CD4-positive, alpha-beta T cell (primary cell): Measurements from ENCODE around the gene NOX4. TPM values are rescaled to one million over a fixed set of nuclear protein-coding genes. Genes with fewer than 3 reads are reported as not detected.
"Not testable (repeated sequence)": the region's sequence is repeated elsewhere in the genome, so short reads cannot be mapped to it uniquely, and the experiment has no call there.

Experiments
- ATAC-seq: fragments of 200-7000 bp; cut with Tn5 transposase; one replicate; pipeline ENCODE4 v1.10.0; 2022; ENCODE audit warnings: mild to moderate bottlenecking; ENCODE audit not compliant: poor library complexity
- CTCF ChIA-PET: fragments of 350-600 bp; sonication (Branson Sonifier 250); formaldehyde crosslinking; loops from one replicate; lab custom pipeline; 2021; ENCODE audit warnings: antibody characterized with exemption, inconsistent platforms; lab: Charles Lee
- POLR2A ChIA-PET: fragments of 350-600 bp; sonication (Branson Sonifier 250); formaldehyde crosslinking; loops from one replicate; lab custom pipeline; 2021; ENCODE audit warnings: antibody characterized with exemption, inconsistent platforms; lab: Charles Lee
- DNase-seq, 14 experiments: peaks; one replicate each; pipeline ENCODE4 v3.0.0-alpha.2; 2013 to 2020; ENCODE audit warnings: mixed read lengths in 2 of 14
- H3K27ac ChIP-seq, 2 donors: one replicate each; pipeline versions ENCODE4 v1.5.1 to v1.7.0; 2013; ENCODE audit warnings: low read length in 2 of 2, low read depth in 1 of 2, mild to moderate bottlenecking in 1 of 2
- H3K27me3 ChIP-seq, 2 experiments: 1 replicate in 1 of 2; 2 replicates in 1 of 2; pipeline versions ENCODE4 v1.6.1 to v1.7.0; 2013; ENCODE audit warnings: low read length in 2 of 2, control low read depth in 1 of 2, mild to moderate bottlenecking in 1 of 2, moderate library complexity in 1 of 2; ENCODE audit not compliant: insufficient read depth in 2 of 2, control insufficient read depth in 1 of 2
- H3K36me3 ChIP-seq: one replicate; pipeline ENCODE4 v1.6.1; 2013; ENCODE audit warnings: low read length, control low read depth; ENCODE audit not compliant: insufficient read depth
- H3K4me1 ChIP-seq: one replicate; pipeline ENCODE4 v1.6.1; 2013; ENCODE audit warnings: low read length, control low read depth; ENCODE audit not compliant: insufficient read depth
- H3K4me3 ChIP-seq: one replicate; pipeline ENCODE4 v1.5.1; 2013; ENCODE audit warnings: mild to moderate bottlenecking, low read length, moderate library complexity
- H3K9me3 ChIP-seq, 2 experiments: 1 replicate in 1 of 2; 2 replicates in 1 of 2; pipeline versions ENCODE4 v1.6.1 to v1.7.0; 2013; ENCODE audit warnings: low read length in 2 of 2, mild to moderate bottlenecking in 2 of 2, control low read depth in 1 of 2, moderate library complexity in 1 of 2; ENCODE audit not compliant: control insufficient read depth in 1 of 2, insufficient read depth in 1 of 2
- H3K27ac Mint-ChIP-seq: one replicate; pipeline ENCODE4 v1.8.0; 2020; ENCODE audit warnings: mixed read lengths
- H3K27me3 Mint-ChIP-seq: one replicate; pipeline ENCODE4 v1.8.0; 2021; ENCODE audit warnings: mixed read lengths
- H3K36me3 Mint-ChIP-seq: one replicate; pipeline ENCODE4 v1.8.0; 2021; ENCODE audit warnings: low read depth, mixed read lengths
- H3K4me1 Mint-ChIP-seq: one replicate; pipeline ENCODE4 v1.8.0; 2021; ENCODE audit warnings: low read depth, mixed read lengths
- H3K4me3 Mint-ChIP-seq: one replicate; pipeline ENCODE4 v1.8.0; 2020; ENCODE audit warnings: mild to moderate bottlenecking, mixed read lengths
- H3K9me3 Mint-ChIP-seq: one replicate; pipeline ENCODE4 v1.8.0; 2020; ENCODE audit warnings: mixed read lengths
- intact Hi-C, 2 experiments: fragments of 100-400 bp; cut with DNase I in 1 of 2; cut with micrococcal nuclease in 1 of 2; formaldehyde crosslinking; loops; one replicate each; pipeline versions ENCODE4 v1.15.1 to v1.9.0; 2023 to 2025; cut with DNase I, micrococcal nuclease
- total RNA-seq, 174 experiments: library from RNA in 2 of 174; stranded (reverse) in 2 of 174; gene quantifications; one replicate each; pipeline ENCODE4 v1.2.3 and lab custom pipeline; 2021 to 2026
- TF ChIP-seq, protein P1 (sequence below): fragments of 200-600 bp; IDR thresholded peaks from one replicate; pipeline ENCODE4 v1.8.0; 2022; ENCODE audit warnings: antibody characterized with exemption, mild to moderate bottlenecking

Gene NOX4
- total RNA-seq, 2 experiments from 2014 or later, result not detected

GRCh38 chr11:89433278-89433677 is 57.9 kb downstream of the NOX4 start:
- Mint-ChIP-seq H3K27ac (no peak overlapping the region), H3K9me3 (no peaks in the 10 kb centered on the region), H3K27me3 (no peaks in the 10 kb centered on the region), H3K36me3 (no peaks in the 10 kb centered on the region), H3K4me1 (no peaks in the 10 kb centered on the region), H3K4me3 (no peak overlapping the region)
- Histone ChIP-seq H3K27me3 (no peaks in the 10 kb centered on the region), H3K36me3 (no peaks in the 10 kb centered on the region), H3K27ac (no peak overlapping the region), H3K4me3 (no peak overlapping the region), H3K4me1 (no peaks in the 10 kb centered on the region), H3K9me3 (no peaks in the 10 kb centered on the region)
- ChIA-PET CTCF (no interaction called here), POLR2A (no interaction called here)
- TF ChIP-seq, protein P1, sequence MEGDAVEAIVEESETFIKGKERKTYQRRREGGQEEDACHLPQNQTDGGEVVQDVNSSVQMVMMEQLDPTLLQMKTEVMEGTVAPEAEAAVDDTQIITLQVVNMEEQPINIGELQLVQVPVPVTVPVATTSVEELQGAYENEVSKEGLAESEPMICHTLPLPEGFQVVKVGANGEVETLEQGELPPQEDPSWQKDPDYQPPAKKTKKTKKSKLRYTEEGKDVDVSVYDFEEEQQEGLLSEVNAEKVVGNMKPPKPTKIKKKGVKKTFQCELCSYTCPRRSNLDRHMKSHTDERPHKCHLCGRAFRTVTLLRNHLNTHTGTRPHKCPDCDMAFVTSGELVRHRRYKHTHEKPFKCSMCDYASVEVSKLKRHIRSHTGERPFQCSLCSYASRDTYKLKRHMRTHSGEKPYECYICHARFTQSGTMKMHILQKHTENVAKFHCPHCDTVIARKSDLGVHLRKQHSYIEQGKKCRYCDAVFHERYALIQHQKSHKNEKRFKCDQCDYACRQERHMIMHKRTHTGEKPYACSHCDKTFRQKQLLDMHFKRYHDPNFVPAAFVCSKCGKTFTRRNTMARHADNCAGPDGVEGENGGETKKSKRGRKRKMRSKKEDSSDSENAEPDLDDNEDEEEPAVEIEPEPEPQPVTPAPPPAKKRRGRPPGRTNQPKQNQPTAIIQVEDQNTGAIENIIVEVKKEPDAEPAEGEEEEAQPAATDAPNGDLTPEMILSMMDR, result no peak
- intact Hi-C loops, result no loop called here
- no peak for DNase-seq
- no peak for ATAC-seq

DNA sequence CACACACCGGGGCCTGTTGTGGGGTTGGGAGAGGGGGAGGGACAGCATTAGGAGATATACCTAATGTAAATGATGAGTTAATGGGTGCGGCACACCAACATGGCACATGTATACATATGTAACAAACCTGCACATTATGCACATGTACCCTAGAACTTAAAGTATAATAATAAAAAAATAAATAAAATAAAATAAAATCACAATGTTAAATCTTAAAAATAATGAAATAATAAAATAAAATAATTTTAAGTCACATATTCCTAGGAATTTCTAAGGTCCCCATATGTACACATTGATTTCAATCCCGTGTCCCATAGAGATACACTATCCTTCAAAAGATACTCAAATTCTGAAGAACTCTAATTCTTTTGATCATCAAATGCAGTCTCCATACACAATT is 59.0 kb downstream of the NOX4 start:
- not testable (repeated sequence) for H3K9me3 Mint-ChIP-seq, H3K36me3 Mint-ChIP-seq

GRCh38 chr11:89426501-89426900 is 64.7 kb downstream of the NOX4 start:
- H3K9me3 ChIP-seq, CTCF ChIA-PET, H3K27ac Mint-ChIP-seq, H3K4me1 ChIP-seq, H3K4me3 ChIP-seq, DNase-seq, H3K36me3 Mint-ChIP-seq, H3K4me1 Mint-ChIP-seq, intact Hi-C loops, ATAC-seq, H3K27ac ChIP-seq, POLR2A ChIA-PET, H3K9me3 Mint-ChIP-seq, H3K27me3 Mint-ChIP-seq, H3K4me3 Mint-ChIP-seq, H3K36me3 ChIP-seq, H3K27me3 ChIP-seq: not testable (repeated sequence)

More for the DNA sequence above, 59.0 kb downstream of the NOX4 start:
- CTCF ChIA-PET, H3K4me1 ChIP-seq, H3K27me3 ChIP-seq, H3K27me3 Mint-ChIP-seq, ATAC-seq, POLR2A ChIA-PET, H3K9me3 ChIP-seq, H3K36me3 ChIP-seq, DNase-seq, intact Hi-C loops, H3K27ac ChIP-seq, H3K27ac Mint-ChIP-seq, H3K4me1 Mint-ChIP-seq, H3K4me3 Mint-ChIP-seq, H3K4me3 ChIP-seq: not testable (repeated sequence)

DNA sequence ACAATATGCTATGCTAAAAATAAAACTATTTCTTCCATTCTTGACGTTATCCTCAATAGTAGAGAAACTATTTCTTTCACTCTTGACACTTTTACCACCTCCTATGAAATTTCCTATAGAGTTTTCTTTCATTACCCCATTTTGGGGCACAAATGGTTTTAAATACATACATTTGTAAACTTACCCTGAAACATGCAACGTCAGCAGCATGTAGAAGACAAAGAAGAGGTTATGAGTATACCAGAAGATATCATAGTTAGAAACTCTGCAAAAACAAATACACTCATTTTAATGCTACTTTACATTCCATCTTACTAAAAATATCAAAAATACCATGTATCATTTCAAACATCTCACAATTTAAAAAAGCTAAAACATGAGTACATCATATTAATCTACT is 69.5 kb downstream of the NOX4 start:
- DNase-seq, result no peak
- Histone ChIP-seq H3K36me3 (no peaks in the 10 kb centered on the region), H3K4me3 (no peak overlapping the region), H3K9me3 (peaks cover 0 to 6% of the 10 kb centered on the region in 2 experiments), H3K27ac (no peak overlapping the region), H3K27me3 (no peaks in the 10 kb centered on the region), H3K4me1 (no peaks in the 10 kb centered on the region)
- no peaks in the 10 kb centered on the region for H3K27me3 Mint-ChIP-seq
- no peak for ATAC-seq
- intact Hi-C loops, result no loop called here
- ChIA-PET CTCF (no interaction called here), POLR2A (no interaction called here)
- no peaks in the 10 kb centered on the region for H3K36me3 Mint-ChIP-seq
- no peak overlapping the region for H3K4me3 Mint-ChIP-seq
- TF ChIP-seq, protein P1, result no peak
- no peaks in the 10 kb centered on the region for H3K9me3 Mint-ChIP-seq
- no peaks in the 10 kb centered on the region for H3K4me1 Mint-ChIP-seq
- no peak overlapping the region for H3K27ac Mint-ChIP-seq
